ENCODE measurements around the gene R3HDM2.

DNA sequence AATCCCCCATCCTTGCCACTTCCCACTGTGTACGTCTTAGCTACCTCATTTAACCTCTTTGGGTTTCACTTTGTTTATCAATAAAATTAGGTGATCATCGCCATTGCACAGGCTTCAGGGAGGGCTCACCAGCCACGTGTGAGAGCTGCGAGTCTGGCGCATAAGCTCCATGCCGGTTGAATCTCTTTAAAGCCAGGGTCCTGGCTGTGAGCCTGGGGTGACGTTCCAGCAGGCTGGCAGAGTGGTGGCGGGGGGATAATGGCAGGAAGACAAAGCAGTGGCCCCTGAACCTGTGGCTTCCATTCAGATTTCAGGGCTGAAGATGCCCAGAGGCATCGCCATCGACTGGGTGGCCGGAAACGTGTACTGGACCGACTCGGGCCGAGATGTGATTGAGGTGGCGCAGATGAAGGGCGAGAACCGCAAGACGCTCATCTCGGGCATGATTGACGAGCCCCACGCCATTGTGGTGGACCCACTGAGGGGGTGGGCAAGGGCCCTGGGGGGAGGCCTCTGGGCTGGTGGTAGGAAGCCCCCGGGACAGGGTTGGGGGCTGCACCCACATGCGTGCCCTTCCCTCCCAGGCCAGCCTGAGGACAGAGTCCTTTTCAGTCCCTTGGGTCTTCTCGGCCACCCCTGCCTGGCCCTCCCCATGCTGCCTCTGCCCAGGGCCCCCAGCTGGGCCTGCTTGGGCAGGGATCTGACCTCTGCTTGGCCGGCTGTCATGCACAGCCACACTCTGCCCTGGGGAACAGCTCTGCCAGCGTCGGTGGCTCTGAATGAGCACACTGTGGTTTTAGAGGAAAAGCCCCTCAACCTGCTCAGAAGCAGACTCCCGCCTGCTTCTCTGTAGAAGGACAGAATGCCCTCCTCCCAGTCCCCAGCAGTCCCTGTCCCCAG, 222.9 kb downstream of the R3HDM2 start:
- TF ChIP-seq CTCF (IDR thresholded peaks at IDR 0.05) = no peak
- TF ChIP-seq POLR2A (IDR thresholded peaks at IDR 0.05) = no peak
